ENCODE results near the gene PYCARD. TPM values are rescaled to one million over a fixed set of nuclear protein-coding genes. Genes with fewer than 3 reads are reported as not detected.
A peak's percentile ranks its signal among the peaks of the same experiment; 100 is the strongest.

Gene PYCARD
- total and polyA plus RNA-seq, 9 of the 15 experiments (the other 6 are each of a cell fraction or from before 2014, with no cell fraction given), result 1.3 to 28.4 (median 6.0) TPM

- TF ChIP-seq, protein P1, sequence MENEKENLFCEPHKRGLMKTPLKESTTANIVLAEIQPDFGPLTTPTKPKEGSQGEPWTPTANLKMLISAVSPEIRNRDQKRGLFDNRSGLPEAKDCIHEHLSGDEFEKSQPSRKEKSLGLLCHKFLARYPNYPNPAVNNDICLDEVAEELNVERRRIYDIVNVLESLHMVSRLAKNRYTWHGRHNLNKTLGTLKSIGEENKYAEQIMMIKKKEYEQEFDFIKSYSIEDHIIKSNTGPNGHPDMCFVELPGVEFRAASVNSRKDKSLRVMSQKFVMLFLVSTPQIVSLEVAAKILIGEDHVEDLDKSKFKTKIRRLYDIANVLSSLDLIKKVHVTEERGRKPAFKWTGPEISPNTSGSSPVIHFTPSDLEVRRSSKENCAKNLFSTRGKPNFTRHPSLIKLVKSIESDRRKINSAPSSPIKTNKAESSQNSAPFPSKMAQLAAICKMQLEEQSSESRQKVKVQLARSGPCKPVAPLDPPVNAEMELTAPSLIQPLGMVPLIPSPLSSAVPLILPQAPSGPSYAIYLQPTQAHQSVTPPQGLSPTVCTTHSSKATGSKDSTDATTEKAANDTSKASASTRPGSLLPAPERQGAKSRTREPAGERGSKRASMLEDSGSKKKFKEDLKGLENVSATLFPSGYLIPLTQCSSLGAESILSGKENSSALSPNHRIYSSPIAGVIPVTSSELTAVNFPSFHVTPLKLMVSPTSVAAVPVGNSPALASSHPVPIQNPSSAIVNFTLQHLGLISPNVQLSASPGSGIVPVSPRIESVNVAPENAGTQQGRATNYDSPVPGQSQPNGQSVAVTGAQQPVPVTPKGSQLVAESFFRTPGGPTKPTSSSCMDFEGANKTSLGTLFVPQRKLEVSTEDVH (IDR thresholded peaks at IDR 0.05; ENCODE audit: low read depth, partially characterized antibody), result no peak
- no peak for TF ChIP-seq DPF2 (IDR thresholded peaks at IDR 0.05)
- no peak for TF ChIP-seq USF2 (CRISPR knock-in tag; IDR thresholded peaks at IDR 0.05)
- TF ChIP-seq ILF3 (IDR thresholded peaks at IDR 0.05; ENCODE audit: borderline replicate concordance), result peak; percentile 84; the same call in 1 of the 2 replicates
- no peak for TF ChIP-seq HMBOX1 (IDR thresholded peaks at IDR 0.05)
- TF ChIP-seq PHF8 (IDR thresholded peaks at IDR 0.05; ENCODE audit: borderline replicate concordance, low read length), result peak; percentile 89
- no peak for TF ChIP-seq KHSRP (IDR thresholded peaks at IDR 0.05)
- peak; percentile 99 to 100 for TF ChIP-seq NONO (IDR thresholded peaks at IDR 0.05; ENCODE audit: low read depth in 2 of 2, low read length in 1 of 2)
- TF ChIP-seq SUPT5H (IDR thresholded peaks at IDR 0.05), result peak; percentile 100
- no peak for TF ChIP-seq ZC3H11A (IDR thresholded peaks at IDR 0.05; ENCODE audit: low read depth, low read length)
- TF ChIP-seq POLR2AphosphoS2 (IDR thresholded peaks at IDR 0.05; ENCODE audit: low read length), result peak; percentile 97
- TF ChIP-seq ATF6 (CRISPR knock-in tag; IDR thresholded peaks at IDR 0.05), result 0 out of 2 replicates have a peak, but pooled peaks have one; percentile 3
- TF ChIP-seq BRD4 (IDR thresholded peaks at IDR 0.05), result peak; percentile 93
- TF ChIP-seq, protein P2, sequence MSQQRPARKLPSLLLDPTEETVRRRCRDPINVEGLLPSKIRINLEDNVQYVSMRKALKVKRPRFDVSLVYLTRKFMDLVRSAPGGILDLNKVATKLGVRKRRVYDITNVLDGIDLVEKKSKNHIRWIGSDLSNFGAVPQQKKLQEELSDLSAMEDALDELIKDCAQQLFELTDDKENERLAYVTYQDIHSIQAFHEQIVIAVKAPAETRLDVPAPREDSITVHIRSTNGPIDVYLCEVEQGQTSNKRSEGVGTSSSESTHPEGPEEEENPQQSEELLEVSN (IDR thresholded peaks at IDR 0.05; ENCODE audit: borderline replicate concordance in 1 of 2, extremely low read depth in 1 of 2, insufficient read depth in 1 of 2, insufficient read length in 1 of 2, low read depth in 1 of 2, low read length in 1 of 2, poor library complexity in 1 of 2, severe bottlenecking in 1 of 2), result peak in 1 of 2 experiments; percentile 62
- no peak for TF ChIP-seq ZNF197 (CRISPR knock-in tag; IDR thresholded peaks at IDR 0.05; ENCODE audit: low read depth)
- no peak for TF ChIP-seq ZNF253 (CRISPR knock-in tag; conservative IDR thresholded peaks at IDR 0.05)
- TF ChIP-seq MEIS2 (IDR thresholded peaks at IDR 0.05; ENCODE audit: partially characterized antibody), result no peak
- peak; percentile 94 for TF ChIP-seq NFRKB (IDR thresholded peaks at IDR 0.05; ENCODE audit: low read depth)
- TF ChIP-seq RHOXF2B (CRISPR knock-in tag; conservative IDR thresholded peaks at IDR 0.05), result no peak
Observed at GRCh38 chr16:31179747-31180459, 22.7 kb downstream of the PYCARD start, which contains the start of gene FUS (continued).

All from K562 (cell line).